ENCODE results near the gene HTN3.
"Not testable (repeated sequence)": the region's sequence is repeated elsewhere in the genome, so short reads cannot be mapped to it uniquely, and the experiment has no call there.

The HTN3 gene

DNA sequence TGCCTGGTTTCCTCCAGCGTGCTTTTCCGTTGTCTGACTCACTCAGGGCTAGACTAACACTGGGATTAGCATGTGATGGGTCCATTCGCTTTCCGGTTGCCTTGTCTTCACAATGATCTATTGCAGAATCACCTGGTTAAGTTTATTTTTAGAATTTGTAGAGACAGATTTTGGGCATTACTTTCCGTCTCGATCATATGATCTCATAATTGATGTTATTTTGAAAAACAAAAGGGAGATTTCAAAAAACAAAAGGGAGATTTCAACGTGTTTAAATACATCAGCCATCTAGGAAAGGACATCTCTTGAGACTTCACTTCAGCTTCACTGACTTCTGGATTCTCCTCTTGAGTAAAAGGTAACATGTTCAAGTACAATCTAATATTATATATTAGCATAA lies at the start of gene HTN3:
Gene HTN3, plus strand, starts transcription at position 301 of the 400 bp plus-strand sequence. CDS start 2,282 bp downstream, outside the sequence.
- DNase-seq, ATAC-seq: not testable (repeated sequence)

- ATAC-seq (no peak), DNase-seq (no peak)
These were observed 44.2 kb upstream of the HTN3 start for GRCh38 chr4:69984030-69984443.

DNA sequence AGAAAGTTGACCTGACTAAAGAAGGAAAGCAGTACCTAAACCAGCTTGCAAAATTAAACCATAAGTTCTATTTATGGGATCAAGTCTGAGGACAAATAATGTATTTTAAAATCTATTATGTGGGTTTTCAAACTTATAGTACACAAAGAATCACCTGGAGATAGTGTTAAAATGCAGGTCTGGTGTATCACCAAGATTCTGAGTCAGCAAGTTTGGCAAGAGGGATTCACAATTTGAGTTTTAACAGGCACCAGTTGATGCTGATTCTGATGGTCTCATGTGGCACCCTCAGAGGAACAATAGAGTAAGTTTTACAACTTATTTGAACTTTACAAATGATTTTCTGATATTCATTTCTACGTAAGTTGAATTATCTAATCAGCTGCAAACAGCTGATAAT lies 41.6 kb upstream of the HTN3 start:
- DNase-seq: no peak
- no peak for ATAC-seq

DNA sequence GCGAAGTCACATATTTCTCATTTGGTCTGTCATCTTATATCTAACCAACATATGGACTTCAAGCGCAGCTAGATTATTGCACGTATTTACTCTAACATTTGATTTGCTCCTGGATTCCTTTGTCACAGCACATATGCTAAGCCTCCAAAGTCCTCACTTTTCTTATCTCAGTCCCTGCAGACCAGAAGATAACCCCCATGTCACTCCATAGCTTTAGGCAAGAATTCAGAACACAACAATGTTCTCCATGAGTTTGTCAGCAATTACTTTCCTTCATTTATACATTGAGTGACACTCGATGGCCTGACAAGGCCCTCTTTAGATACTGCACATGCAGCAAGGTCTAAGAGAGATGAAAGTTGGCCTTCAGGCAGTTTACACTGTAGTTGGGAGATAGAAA lies 37.2 kb upstream of the HTN3 start:
- ATAC-seq: no peak
- no peak for DNase-seq

DNA sequence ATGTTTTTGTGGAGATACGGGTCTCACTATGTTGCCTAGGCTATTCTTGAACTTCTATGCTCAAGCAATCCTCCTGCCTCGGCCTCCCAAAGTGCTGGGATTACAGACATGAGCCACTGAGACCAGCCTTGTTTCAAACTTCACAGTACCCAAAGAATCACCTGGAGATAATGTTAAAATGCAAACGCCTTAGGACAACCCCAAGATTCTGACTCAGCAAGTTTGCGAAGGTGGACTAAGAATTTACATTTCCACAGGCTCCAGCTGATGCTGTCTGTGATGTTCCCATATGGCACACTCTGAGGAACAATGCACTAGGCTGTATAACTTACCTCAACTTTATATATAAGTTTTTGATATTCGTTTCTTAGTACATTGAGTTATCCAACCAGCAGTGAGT lies 33.5 kb upstream of the HTN3 start:
- no peak for DNase-seq
- ATAC-seq: no peak

GRCh38 chr4:69995526-69996016 lies 32.7 kb upstream of the HTN3 start, which contains the start of gene STATH:
TSS of gene STATH (plus strand) at chr4:69995966. CDS start at chr4:69998438, 2,472 bp downstream.
- no peak for DNase-seq
- ATAC-seq: no peak

- ATAC-seq (no peak), DNase-seq (no peak)
These were observed 28.8 kb upstream of the HTN3 start for GRCh38 chr4:69999420-69999819.

DNA sequence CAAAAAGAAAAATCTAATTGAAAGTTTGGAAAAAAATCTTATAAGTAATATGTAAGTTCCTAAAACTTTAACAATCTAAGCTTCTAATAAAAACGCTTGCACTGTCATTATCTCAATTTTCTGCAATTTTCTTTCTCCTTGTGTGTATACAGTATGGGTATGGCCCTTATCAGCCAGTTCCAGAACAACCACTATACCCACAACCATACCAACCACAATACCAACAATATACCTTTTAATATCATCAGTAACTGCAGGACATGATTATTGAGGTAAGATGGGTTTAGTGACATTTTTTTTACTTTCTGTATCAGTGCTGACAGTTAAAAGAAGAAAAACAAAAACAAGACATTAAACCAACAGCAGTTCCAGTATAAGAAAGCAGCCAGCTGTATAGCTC lies 27.5 kb upstream of the HTN3 start:
- no peak for ATAC-seq
- no peak for DNase-seq

DNA sequence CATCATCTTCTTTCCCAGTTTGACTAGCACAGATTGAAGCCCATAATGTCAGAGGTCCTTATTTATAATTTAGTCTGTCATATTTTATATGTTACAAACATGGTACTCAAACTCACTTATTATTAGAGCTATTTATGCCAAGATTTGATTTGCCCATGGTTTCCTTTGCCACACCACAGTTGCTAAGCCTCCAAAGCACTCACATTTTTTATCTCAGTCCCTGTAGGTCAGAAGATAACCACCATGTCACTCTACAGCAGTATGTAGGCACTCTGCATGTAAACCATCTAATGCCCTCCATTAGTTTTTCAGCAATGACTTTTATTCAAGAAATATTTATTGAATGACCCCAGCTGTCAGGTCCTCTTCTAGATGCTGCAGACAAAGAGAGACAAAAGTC lies 25.8 kb upstream of the HTN3 start:
- DNase-seq (no peak), ATAC-seq (no peak)

DNA sequence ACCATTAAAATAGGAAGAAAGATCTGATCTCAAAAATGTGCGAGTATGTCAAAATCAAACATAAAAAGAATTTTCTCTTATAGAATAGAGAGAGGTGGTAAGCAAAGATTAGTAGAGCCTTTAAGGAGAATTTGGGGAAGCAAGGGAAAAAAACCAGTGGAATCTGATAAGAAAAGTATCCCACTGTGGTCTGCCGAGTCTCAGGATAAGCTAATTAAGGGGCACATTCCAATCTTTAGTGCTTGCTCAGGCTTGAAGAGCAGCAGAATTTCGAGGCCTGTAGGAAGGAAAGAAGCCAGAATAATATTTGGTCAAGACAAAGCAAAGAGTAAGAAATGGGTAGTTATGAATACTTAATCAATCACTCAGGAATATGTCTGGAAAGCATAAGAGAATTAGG lies 19.5 kb upstream of the HTN3 start:
- DNase-seq: no peak
- no peak for ATAC-seq

DNA sequence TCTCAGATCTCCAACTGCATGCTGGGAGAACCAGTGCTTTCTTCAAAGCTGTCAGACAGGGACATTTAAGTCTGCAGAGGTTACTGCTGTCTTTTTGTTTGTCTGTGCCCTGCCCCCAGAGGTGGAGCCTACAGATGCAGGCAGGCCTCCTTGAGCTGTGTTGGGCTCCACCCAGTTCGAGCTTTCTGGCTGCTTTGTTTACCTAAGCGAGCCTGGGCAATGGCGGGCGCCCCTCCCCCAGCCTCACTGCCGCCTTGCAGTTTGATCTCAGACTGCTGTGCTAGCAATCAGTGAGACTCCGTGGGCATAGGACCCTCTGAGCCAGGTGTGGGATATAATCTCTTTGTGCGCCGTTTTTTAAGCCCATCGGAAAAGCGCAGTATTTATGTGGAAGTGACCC lies 9.3 kb upstream of the HTN3 start:
- DNase-seq, ATAC-seq: not testable (repeated sequence)

- ATAC-seq: no peak
- no peak for DNase-seq
These were observed 5.0 kb upstream of the HTN3 start for GRCh38 chr4:70023218-70023617.

GRCh38 chr4:70027011-70027410 lies 1.2 kb upstream of the HTN3 start:
- no peak for DNase-seq
- no peak for ATAC-seq

- DNase-seq, ATAC-seq: not testable (repeated sequence)
These were observed 9.3 kb downstream of the HTN3 start for GRCh38 chr4:70037559-70037958.

DNA sequence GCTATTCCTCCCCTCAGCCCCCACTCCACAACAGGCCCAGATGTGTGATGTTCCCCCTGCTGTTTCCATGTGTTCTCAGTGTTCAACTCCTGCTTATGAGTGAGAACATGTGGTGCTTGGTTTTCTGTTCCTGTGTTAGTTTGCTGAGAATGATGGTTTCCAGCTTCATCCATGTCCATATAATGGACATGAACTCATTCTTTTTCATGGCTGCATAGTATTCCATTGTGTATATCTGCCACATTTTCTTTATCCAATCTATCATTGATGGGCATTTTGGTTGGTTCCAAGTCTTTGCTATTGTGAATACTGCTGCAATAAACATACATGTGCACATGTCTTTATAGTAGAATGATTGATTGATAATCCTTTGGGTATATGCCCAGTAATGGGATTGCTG lies 11.7 kb downstream of the HTN3 start:
- not testable (repeated sequence) for ATAC-seq, DNase-seq

DNA sequence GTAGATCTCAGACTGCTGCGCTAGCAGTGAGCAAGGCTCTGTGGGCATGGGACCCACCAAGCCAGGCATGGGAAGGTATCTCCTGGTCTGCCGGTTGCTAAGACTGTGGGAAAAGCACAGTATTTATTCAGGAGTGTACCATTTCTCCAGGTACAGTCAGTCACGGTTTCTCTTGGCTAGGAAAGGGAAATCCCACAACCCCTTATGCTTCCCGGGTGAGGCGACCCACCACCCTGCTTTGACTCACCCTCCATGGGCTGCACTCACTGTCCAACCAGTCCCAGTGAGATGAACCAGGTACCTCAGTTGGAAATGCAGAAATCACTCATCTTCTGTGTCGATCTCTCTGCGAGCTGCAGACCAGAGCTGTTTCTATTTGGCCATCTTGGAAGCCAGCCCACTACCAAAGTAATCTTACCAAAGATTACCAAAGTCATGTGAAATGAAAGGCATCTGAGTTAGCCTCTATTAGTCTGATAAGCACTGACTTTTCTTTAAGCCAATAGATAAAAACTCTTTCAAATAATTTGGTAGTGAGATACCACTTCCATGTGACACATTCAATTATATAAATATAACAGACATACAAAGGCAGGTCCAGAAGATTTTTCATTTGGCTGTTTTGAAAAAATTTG lies 13.5 kb downstream of the HTN3 start:
- ATAC-seq: no peak
- DNase-seq: no peak

DNA sequence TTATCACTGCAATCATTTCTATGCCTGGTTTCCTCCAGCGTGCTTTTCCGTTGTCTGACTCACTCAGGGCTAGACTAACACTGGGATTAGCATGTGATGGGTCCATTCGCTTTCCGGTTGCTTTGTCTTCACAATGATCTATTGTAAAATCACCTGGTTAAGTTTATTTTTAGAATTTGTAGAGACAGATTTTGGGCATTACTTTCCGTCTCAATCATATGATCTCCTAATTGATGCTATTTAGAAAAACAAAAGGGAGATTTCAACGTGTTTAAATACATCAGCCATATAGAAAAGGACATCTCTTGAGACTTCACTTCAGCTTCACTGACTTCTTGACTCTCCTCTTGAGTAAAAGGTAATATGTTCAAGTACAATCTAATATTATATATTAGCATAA lies 21.9 kb downstream of the HTN3 start, which contains the start of gene HTN1:
Gene HTN1, plus strand, starts transcription at position 301 of the 400 bp plus-strand sequence. CDS start 2,639 bp downstream, outside the sequence.
- not testable (repeated sequence) for DNase-seq, ATAC-seq

DNA sequence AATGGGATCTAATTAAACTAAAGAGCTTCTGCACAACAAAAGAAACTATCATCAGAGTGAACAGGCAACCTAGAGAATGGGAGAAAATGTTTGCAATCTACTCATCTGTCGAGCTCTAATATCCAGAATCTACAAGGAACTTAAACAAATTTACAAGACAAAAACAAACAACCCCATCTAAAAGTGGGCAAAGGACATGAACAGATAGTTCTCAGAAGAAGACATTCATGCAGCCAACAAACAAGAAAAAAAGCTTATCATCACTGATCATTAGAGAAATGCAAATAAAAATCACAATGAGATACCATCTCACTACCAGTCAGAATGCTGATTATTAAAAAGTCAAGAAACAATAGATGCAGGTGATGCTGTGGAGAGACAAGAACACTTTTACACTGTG lies 28.3 kb downstream of the HTN3 start:
- not testable (repeated sequence) for DNase-seq, ATAC-seq

DNA sequence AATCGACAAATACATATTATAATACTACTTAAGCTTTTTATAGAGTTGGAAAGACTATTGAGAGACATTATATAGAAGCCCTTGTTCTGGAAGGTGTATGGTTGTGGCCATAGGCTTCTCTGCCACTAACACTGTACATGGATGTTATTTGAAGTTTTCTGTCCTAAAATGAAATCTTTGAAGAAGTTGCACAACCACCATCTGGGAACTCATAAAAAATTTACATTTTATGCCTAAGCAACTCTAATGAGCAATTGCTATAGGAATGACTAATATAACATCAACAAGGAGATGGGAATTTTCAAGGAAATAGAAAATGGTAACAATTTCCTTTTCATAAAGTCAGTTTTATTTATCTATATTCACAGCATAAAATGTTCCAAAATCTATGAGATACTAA lies 29.4 kb downstream of the HTN3 start:
- no peak for ATAC-seq
- DNase-seq: no peak

GRCh38 chr4:70059149-70059548 lies 30.9 kb downstream of the HTN3 start:
- no peak for DNase-seq
- ATAC-seq: no peak

GRCh38 chr4:70062000-70062399 lies 33.7 kb downstream of the HTN3 start:
- DNase-seq (no peak), ATAC-seq (no peak)

- no peak for DNase-seq
- ATAC-seq: no peak
These were observed 51.9 kb downstream of the HTN3 start for GRCh38 chr4:70080205-70080604.

Measured in stimulated activated naive CD8-positive, alpha-beta T cell treated with anti-CD3 and anti-CD28 coated beads, Interleukin-15, Interleukin-2, amounts not matched to agents 100 U/mL and 50 U/mL, for 24 hours (primary cell).